Activated CD4-positive, CD25-positive, alpha-beta regulatory T cell treated with anti-CD3 and anti-CD28 coated beads, Interleukin-2, amount 50 U/mL, for 24 hours (primary cell): Measurements from ENCODE around the gene CBLB.
"Not testable (repeated sequence)": the region's sequence is repeated elsewhere in the genome, so short reads cannot be mapped to it uniquely, and the experiment has no call there.

Source experiments
- ATAC-seq, 2 donors: fragments of 150-1000 bp; cut with Tn5 transposase; one replicate each; pipeline ENCODE4 v1.10.0; 2021; ENCODE audit warnings: mild to moderate bottlenecking in 1 of 2, moderate library complexity in 1 of 2

CBLB gene

DNA sequence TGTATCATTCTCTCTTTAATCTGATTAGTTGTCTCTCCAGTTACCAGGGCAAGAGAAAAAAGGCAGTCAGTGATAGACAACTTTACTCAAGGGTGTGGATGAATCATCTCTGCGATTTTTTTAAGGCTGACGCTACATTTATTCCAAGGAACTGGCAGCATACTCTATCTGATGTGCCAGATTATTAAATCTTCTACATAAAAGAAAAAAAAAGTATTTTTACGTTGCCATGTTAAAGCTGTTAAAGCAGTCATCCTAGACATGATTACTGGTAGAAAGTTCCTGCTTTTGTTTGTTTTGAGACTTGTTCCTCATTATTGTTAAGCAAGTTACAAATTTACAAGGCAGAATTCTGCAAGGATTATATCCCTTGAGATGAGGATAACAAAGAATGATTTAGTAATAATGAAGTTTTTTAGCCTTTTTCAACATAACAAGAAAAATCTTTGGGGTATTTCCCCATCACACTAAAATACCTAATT, 121.7 kb downstream of the CBLB start:
- ATAC-seq = peak; percentile 76 to 83

DNA sequence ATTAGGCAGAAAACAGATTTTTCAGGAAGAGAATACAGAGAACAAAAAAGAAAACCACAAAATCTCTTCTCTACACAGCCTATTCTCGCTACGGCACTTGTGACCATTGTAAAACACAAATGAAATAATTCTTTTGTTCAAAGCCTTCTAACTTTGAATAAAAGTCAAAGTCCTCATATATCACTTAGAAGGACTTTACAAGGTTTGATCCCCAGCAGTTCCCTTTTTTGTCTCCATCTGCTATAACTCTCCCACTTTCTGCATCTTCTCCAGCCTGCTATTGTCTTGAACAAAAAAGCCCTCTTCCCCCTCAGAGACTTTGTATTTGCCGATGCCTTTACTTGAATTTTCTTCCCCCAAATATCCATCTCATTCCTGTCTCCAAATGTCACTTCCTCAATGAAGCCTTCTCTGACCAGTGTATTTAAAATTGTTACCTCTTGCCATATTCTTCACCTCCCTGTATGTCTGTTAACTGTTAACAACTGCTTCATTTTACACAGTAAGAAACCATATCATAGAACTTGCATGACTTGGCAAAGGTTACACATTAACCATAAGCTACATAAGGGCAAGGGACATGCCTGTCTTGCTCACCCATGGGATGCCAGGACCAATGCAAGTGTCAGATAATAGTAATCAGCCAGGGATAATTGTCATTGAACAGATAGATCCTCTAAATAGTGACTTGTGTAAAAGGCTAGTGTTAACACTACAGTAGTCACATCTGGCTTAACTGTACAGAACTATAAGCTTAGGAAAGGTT, 122.4 kb downstream of the CBLB start:
- peak; percentile 72 to 74 for ATAC-seq

DNA sequence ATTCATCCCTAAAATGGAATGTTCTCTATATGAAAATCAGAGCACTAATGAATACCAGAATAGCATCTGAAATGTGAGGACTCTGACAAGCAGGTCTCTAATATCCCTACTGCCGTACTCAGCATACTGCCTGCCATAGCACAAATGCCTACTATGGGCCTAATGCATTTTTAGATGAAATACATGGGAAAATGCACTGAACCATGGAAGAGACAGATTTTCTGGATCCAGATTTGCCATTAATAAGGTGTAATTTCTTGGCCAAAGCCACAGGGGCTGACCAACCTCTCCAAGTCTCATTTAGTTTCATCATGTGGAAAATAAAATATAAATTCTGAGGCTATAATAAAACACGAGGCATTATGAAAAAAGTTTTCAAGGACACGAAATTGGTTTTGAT, 123.8 kb downstream of the CBLB start:
- no peak for ATAC-seq

DNA sequence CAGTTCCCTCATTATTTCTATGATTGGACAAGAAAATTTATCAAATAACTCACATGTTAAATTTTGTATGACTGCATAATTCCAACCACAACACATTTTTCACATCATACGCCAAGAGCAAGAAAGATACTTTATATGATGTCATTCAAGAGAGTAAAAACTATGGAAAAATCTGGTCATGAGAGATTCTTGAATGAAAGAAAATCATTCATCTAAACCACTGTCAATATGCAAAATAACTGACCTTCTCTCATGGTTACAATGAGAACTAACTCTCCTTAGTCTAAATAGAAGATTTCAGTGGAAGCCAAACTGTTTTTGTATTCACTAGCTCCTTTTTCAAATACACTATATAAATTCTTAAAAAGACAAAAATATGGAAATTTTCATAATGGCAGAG, 124.6 kb downstream of the CBLB start:
- peak; percentile 12 to 33 for ATAC-seq

DNA sequence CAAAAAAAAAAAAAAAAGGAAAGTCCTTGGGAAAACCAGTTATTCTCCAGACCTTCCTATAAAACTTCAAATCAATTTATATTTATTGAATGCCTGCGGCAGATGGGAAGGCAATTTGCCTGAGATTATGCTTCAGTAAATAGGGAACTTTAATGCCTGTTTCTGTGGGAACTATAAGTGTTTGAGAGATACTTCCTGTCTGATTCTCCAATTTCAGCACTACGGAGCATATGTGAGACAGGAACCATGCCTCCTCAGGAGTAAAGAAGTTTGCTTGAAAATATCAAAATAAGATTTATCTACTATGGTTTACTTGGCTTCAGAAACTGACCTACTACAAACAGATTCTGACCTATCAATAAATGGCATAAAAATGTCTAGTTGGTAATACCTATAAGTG, 135.5 kb downstream of the CBLB start:
- ATAC-seq = no peak

DNA sequence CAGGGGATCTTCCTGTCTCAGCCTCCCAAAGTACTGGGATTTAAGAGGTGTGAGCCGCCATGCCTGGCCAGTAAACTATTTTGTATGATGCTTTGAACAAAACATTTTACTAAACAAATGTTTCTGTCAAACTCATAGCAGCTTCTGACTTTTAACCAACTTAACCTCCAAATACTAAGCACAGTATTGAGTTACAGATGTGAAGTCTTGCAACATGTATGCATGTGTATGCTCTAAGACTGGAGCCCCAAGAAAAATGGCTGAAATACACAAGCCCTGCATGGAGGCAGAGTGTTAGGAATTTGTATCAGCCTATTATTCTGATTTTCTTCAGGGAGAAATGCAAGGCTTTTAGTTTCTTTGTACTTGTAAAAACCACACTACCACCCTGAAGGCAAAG, 137.1 kb downstream of the CBLB start:
- no peak for ATAC-seq

DNA sequence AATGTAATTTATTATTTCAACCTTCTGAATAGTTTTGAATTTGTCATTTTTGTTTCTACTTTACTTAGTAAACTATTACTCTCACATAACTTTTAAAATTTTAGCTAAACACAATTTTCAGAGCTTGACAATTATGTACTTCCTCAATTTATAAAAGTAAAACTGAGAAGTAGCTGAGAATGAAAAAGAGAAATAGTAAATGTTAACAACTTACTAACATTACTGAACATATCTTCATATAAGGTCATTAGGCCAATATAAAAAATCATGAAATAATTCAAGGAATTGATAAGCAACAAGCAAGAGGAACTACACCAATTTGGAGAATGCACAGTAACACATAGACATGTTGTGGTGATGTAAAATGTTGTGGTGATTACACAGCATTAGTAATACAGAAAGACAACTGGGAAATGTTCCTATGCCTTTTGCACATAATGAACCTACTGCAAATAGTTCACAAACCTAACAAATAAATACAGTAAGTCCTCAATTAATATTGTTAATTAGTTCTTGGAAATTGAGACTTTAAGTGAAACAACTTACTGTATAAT, 137.9 kb downstream of the CBLB start:
- no peak for ATAC-seq

DNA sequence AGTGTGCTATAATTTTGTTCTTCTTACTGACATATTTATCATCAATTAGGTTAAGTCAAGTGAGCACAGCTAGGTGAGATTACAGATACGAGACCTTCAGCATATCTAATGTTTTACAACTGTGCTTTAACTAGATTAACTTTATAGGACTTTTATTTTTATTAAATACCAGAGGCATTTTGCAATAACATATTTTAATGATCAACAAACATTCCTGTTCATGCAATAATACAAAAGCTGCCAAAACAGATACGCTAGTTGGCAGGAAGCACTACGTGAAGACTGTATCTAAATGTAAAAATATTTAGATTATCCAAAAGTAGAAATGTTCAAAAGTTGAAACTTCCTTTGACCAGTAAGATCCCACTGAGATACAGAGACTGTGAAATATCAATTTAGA, 139.1 kb downstream of the CBLB start:
- no peak for ATAC-seq

DNA sequence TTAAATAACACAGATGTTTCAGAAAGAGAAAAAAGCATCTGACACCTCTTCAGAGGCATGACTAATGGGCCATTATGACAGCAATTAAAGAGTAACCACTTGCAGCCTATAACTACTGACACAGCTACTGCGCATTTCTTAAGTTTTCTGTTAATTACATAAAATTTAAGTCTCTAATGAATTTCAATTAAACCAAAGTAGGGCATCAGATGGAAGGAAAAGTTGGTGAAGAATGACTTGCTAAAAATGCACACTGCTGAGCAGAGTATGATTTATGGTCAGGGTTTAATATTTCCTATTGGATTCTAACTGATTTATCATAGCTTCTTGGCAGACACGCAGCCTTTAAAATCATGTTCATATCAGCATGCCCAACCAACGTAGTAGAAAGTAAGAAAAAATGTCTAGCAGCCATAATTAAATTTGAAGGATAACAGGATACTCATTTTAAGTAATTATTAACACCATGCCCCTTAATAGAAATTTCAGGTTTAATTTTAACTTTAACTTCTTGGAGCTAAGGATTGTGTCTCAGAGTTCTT, 140.0 kb downstream of the CBLB start:
- no peak for ATAC-seq

DNA sequence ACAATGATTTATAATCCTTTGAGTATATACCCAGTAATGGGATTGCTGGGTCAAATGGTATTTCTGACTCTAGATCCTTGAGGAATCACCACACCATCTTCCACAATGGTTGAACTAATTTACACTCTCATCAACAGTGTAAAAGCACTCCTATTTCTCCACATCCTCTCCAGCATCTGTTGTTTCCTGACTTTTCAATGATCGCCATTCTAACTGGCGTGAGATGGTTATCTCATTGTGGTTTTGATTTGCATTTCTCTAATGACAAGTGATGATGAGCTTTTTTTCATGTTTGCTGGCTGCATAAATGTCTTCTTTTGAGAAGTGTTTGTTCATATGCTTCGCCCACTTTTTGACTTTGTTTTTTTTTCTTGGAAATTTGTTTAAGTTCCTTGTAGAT, 141.8 kb downstream of the CBLB start:
- ATAC-seq = not testable (repeated sequence)

DNA sequence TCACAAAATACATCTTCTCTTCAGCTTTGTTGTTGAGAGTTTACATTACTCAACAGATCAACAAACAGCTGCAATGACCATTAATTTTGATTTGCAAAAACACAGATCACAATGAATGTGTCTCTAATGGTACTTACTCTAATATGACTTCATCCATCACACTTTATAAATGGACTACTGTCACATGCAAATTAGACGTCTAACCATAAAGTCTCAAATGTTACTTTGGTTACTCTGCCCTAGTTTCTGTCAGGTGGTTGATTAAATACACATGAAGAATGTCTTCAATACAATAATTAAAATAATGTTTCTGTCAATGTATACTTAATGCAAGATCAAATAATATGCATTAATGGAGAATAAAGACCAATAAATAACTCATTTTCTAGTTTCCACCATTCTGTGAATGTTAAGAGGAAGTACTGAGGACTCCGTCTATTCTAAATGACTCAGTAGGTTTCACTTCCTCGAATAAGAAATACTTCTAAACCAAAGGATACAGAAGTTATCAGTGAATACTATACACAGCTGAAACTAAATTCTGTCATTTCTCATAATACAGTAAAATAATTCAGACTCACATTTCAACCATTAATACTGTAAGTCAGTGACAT, 145.8 kb downstream of the CBLB start:
- peak; percentile 89 to 93 for ATAC-seq

DNA sequence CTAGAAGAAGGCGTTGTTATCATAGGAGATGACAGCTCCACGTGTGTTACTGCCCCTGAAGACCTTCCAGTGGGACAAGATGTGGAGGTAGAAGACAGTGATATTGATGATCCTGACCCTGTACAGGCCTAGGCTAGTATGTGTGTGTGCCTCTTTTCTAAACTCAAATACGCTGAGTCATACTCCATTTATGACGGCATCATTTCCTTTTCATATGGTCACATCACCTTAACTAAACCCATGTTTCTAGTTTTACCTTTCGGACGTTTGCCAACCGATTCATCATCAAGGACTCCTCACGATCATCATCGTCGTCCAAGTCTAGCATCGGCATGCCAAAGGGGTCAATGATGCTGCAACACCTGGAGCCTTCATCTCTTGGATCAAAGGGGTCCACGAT, 149.0 kb downstream of the CBLB start:
- ATAC-seq = no peak

DNA sequence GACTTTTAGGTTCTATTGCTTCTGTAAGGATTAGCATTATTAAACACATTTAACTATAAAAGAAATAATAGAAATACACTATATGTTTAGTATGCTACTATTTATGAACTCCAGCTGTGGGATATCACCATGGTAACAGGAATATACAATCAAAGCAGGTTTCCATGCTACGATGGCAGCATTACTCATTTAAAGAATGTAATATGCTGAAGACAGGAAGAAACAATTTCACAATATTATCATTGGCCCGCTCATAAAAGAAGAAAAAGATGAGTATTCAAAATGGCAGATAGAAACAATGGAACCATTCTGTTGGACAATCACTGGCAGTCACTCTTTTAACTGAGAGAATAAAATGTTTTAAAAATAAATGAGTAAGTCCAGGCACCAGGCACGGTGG, 153.4 kb downstream of the CBLB start:
- ATAC-seq = no peak

DNA sequence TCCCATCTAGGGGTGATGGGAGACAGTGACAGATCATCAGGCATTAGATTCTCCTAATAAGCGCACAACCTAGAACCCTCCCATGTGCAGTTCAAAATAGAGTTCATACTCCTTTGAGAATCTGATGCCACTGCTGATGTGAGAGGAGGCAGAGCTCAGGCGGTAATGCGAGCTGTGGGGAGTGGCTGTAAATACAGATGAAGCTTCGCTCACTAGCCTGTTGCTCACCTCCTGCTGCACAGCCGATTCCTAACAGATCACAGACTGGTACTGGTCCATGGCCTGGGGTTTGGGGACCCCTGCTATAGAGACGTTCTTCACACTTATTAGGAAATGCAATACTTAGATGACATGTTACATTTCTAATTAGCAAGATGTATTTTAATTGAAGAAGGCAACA, 154.4 kb downstream of the CBLB start:
- no peak for ATAC-seq

DNA sequence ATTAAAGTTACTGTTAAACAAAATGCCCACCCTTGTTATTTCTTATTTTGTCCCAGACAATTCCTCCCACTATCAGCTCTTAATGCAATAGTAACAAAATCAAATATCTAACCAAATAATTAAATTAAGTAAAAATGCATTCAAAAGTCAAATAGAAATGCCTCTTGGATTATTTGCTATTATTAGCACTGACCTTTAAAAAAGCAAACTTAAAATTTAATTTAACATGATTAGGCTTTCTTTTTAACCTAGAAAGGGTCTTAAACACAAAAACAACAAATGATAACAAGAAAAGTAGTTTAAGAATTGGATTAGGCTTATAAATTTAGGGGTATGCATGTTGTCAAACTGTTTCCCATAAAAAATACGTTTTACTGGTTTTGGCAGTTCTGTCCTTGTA, 159.8 kb downstream of the CBLB start:
- no peak for ATAC-seq

DNA sequence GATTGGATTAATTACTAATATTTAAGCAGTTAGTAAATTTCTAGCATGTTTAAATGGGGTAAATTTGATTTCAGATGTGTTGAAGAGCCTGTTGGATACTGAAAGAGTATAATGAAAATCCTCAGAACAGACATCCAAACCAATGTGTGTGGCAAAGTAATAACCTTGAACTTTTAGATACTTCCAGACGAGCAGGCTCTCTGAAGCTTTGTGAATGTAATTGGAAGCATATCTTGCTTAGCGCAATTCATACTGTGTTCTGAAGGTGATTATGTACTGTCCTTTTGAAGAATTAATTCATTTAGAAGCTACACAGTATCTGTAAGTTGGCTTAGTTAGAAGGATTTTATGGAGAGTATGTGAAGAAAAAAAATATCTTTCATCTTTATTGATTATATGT, 161.8 kb downstream of the CBLB start:
- no peak for ATAC-seq

DNA sequence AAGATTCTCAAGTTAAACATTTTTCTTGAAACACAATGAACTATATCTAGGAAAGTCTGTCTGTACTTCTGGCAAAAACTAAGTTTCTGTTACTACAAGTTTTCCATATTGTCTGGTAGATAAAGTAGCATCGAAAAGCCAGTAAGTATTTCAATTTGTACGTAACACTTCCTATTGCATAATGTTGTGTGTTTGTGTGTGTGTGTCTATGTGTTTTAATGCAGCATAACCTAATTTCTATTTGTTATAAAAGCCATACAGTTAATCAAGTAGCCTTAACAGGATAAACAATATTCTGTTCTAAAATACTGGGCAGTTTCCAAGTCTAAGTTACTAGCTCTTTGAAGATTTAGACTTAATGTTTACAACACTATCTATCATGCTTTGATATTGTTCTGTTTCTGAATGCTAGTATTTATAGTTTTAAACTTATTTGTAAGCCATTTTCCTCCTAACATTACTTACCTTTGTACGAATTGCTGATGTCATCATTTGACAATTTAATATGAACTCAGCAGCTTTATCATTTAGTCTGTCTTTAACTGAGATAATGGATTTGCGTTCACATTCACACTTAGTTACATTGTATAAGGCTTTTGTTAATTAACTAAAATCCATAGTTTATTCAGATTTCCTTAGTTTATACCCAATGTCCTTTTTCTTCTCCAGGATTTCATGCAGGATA, 163.9 kb downstream of the CBLB start:
- no peak for ATAC-seq

DNA sequence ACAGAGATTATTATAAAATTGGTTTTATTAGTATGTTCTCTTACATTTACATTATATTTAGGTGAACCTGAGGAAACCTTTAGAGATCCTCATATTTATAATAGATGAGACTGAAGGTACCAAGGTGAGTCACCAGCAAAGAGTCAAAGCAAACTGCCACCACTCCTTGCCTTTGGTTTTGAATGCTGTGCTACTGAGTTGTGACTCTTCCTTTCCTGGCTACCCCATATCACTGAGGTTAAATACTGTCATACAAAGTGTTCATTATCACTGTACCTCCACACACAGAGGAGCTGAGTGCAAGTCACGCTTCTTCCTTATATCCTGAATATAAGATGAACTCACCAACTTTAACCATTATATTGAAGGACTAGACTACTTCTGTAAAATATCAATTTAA, 168.2 kb downstream of the CBLB start:
- peak; percentile 89 to 95 for ATAC-seq

DNA sequence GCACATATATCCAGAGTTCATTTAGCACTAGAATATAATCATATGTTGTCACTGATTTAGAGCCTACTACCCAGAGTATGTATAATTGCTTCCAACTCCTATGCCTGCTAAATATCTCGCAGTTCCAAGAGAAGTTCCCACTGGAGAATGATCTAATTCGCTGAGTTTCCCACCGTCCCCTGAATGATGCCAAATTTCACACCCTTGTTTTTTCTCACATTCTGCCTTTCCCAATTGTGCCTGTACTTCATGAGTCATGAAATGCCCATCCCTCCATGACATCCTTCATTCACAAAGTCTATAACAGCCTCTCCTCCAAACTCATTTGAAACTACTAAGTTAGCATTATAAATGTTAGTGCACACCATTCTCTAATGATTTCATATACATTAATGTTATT, 177.2 kb downstream of the CBLB start:
- no peak for ATAC-seq

DNA sequence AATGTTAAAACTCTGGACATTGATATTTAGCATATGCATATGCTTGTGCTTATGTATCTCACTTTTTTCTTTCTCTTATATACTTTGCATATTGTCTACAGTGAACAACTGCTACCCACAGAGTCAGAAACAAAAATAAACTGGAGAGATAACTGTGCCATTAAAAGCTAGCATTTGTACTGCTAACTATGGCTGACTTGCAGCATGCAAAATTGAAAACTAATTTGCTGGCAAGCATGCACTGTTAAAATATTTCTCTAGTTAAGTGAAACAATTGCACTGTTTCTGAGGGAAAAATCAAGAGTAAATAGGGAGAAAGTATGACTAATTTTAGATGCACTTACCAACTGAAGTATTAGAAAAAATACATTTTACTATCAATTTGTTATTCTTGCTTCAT, 177.8 kb downstream of the CBLB start:
- no peak for ATAC-seq

DNA sequence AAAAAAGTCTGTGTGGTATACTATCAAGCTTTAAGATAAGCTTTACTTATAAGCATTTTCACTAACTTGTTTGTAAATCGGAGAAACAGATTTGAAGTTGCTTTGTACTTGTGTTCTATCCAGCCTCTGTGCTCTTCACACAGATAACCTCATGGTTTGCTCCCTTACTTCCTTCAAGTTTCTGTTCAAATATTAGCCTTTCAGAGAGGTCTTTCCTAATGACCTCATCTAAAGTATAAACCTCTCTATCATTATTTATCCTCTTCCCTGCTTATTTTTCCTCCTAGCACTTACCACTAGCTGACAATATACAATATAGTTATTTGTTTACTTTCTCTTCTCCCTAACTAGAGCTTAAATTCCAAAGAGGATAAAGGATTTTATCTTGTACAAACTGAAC, 180.0 kb downstream of the CBLB start:
- ATAC-seq = no peak

DNA sequence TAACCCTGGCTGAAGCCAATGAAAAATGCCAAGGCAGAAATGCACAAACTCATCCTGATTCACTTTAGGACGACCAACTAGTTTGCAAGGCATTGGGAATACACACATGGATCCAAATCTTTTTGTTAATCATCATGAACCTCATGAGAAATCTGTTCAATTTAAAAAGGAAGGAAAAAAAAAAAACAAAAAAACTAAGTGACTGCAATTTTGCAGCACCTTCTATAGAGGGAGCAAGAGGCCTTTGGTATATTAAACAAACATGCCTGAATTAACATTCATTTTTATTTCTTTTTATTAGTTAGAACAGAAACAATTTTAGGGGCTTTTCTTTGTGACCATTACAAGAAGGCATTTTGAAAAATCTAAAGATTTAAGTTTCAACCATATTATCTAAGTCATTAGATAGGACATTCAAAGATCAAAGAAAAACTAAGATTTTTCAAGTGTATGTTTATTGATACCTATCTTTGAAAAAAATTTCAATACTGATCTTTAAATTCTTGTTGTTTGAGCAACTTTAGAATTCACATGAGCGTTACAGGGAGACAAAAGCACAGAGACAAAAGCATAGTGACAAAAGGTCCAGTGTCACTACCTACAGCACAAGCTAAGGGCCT, 182.4 kb downstream of the CBLB start:
- peak; percentile 27 to 28 for ATAC-seq

DNA sequence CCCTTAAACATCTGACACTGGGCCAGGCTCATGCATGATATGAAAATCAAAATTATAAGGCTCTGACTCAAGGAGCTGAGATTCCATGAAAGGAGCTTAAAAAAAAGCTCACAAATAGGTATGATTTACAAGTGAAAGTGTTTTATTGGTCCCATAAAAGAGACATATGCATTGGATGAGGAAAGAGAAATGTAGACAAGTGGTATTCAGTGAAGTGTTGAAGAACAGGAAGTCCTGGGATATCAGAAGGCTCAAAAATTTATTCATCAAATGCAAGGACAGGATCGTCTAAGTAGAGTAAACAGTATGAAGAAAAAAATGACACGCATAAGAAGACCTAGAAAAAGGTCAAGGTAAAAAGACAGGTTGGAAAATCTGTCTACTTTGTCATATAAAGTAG, 188.9 kb downstream of the CBLB start:
- no peak for ATAC-seq
